GM21360 (cell line): ENCODE data around the gene SPG11.
A peak's percentile ranks its signal among the peaks of the same experiment; 100 is the strongest.
"Not testable (repeated sequence)": the region's sequence is repeated elsewhere in the genome, so short reads cannot be mapped to it uniquely, and the experiment has no call there.

Experiments
- ATAC-seq: cut with Tn5 transposase; IDR thresholded peaks from one replicate; pipeline ENCODE4 v1.9.1; 2021; ENCODE audit warnings: mild to moderate bottlenecking, moderate library complexity; ENCODE audit not compliant: unreplicated experiment

The SPG11 gene

GRCh38 chr15:44565387-44566154 lies 97.9 kb downstream of the SPG11 start:
- no peak for ATAC-seq

- ATAC-seq = not testable (repeated sequence)
Measured at GRCh38 chr15:44560926-44561325, 102.5 kb downstream of the SPG11 start.

DNA sequence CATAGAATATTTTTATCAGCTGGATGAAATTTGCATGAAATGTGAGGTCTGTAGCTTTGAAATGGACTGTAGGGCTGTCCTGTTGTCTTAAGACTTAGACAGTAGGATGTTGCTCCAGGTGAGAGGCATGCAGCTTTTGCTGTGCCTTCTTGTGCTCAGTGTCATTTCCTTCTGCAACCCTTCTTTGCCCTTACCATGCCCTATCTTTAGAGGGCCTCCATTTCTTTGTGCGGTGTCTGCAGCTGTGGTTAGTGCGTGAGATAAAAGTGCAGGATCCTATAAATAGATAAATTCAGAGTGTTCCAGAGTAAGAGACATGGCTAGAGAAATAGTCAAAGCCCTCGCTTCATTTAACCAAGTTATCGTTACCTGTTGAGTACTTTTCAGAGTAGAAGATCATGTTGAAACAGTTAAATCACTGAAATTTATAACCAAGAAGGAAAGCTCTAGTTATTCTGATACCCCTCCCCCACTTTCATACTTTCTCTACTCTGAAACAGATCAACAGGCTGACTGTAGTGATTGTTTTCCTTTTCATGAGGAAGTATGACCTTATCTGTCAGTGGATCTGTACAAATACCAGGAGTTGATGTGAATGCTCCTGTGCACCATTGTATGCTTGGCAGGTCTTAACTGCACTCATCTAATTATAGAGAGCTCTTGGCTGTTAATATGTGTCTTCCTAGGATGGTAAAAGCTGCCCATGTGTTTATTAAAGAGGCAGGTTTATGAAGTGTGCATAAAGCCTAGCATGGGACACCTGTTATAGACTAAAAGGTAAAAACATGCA lies 108.3 kb downstream of the SPG11 start:
- no peak for ATAC-seq

DNA sequence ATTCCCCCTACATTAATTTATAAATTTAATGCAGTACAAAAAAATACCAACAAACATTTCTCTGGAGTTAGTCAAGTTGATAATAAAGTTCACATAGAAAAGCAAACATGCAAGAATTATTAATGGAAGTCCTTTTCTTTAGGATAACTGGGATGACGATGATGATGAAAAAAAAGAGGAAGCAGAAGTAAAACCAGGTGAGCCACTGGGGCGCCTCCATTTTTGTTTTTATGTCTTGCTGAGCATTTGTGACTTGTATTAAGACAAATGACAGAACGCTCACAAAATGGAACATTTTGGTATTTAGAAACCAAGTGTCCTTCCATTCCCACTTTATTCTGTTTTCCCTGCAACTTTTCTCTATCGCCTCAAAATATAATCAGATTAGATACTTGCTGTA lies 112.7 kb downstream of the SPG11 start:
- no peak for ATAC-seq

DNA sequence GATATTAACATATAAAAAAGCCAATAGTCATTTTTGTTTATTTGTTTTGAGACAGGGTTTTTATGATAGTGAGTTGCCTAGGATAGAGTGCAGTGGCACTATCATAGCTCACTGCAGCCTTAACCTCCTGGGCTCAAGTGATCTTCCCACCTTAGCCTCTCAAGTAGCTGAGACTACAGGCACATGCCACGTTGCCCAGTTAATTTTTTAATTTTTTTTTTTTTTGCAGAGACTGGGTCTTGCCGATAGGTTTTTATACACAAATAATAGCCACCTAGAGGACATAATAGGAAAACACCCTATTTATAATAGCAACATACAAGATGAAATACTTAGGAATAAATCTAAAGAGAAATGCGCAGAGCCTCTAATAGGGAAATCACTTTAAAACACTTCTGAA lies 113.2 kb downstream of the SPG11 start:
- ATAC-seq = no peak

DNA sequence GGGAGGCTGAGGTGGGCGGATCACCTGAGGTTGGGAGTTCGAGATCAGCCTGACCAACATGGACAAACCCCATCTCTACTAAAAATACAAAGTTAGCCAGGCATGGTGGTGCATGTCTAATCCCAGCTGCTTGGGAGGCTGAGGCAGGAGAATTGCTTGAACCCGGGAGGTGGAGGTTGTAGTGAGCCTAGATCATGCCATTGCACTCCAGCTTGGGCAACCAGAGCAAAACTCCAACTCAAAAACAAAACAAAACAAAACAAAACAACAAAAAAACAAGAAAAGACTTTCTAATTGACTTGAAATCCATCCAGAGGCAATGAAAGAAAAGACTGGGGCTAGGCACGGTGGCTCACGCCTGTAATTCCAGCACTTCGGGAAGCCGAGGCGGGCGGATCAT lies 114.3 kb downstream of the SPG11 start:
- not testable (repeated sequence) for ATAC-seq

DNA sequence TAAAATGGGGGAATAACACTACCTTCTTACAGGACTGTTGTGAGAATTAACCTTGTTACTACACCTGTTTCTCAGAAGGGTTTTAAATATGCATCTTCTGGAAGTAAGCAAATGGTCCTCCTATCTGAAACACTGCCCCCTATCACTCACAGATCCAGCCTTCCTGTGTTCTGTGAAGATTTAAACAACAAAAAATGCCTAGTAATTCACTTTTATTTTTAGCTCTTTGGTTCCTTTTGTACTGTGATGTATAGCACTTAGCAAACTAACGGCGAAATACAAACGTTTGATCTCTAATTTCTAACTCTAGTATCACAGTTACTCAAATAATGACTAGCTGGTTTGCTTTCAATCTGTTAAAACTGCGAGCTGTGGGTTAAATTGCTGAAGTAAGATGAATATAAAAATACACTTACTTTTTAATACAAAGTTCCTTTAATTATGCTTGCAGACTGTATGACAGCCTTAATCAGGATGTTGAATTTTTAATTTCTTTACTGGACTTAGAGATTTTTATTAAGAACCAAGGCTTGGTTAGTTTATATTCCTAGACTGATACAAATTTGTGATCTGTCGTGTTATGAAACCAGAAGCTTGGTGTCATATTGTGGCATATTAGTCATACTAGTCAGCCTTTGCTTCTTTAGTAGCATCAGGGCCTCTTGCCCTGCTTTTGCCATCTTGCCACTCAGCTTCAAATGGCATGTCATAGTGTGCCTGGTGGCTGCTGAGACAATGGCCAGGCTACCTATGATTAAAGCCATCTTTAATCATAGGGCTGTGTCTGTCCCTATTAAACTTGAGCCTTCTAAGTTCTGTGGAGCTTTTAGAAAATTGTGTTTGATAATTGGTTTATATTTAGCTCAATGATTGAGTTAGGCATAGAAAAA lies 117.3 kb downstream of the SPG11 start:
- ATAC-seq = peak; percentile 65

GRCh38 chr15:44544745-44545144 lies 118.7 kb downstream of the SPG11 start:
- ATAC-seq = not testable (repeated sequence)

GRCh38 chr15:44542596-44542995 lies 120.9 kb downstream of the SPG11 start:
- no peak for ATAC-seq

- ATAC-seq = no peak
Measured at GRCh38 chr15:44541282-44541958, 122.0 kb downstream of the SPG11 start.

GRCh38 chr15:44537735-44538240 lies 125.7 kb downstream of the SPG11 start:
- no peak for ATAC-seq

- peak; percentile 78 for ATAC-seq
Measured at GRCh38 chr15:44536962-44537734, 126.3 kb downstream of the SPG11 start, which contains the start of gene EIF3J. Gene EIF3J (plus strand): TSS chr15:44537147. CDS start chr15:44537195, 48 bp downstream.

DNA sequence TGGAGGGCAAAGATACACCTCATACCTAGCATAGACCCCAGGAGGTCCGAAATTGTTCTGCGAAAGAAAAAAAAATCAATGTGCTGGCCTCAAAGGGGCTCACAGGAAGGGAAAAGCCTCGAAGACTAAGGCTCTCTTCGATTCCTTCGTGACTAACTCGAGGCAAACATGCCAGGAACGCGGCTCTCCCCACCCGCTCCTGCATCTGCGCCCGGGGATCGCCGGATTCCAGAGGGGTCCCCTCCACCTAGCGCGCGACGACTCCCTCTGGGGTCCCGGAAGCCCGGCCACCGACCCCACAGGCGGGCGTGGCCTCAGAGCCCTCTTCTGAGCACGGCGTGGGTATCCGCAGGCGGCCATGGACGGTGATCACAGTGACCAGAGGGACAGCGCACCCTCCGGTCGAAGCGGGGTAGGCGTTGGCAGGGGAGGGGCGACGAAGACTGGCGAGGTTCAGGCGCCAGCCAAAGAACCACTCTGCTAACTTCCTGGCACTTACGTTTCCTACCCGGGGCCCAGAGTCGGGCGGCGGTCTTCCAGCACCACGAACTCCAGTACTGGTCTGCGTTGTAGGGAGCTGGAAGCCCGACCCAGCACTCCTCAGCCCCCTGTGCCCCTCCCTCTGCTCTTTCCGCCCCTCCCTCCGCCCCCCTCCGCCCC lies 127.0 kb downstream of the SPG11 start:
- peak; percentile 58 for ATAC-seq

- ATAC-seq = no peak
Measured at GRCh38 chr15:44535523-44536301, 127.8 kb downstream of the SPG11 start.

DNA sequence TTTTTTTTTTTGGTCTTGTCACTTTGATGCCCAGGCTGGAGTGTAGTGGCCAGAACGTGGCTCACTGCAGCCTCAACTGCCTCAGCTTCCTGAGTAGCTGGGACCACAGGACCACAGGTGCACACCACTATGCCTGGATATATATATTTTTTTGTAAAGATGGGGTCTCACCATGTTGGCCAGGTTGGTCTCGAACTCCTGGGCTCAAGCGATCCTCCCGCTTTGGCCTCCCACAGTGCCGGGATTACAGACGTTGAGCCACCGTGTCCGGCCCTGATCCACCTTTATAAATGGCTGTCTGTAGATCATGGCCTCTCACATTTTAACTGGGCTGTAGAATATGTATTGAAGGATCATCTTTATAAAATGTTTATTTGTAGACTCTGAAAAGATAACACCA lies 128.4 kb downstream of the SPG11 start:
- ATAC-seq = no peak

- ATAC-seq = no peak
Measured at GRCh38 chr15:44532689-44533088, 130.8 kb downstream of the SPG11 start.

GRCh38 chr15:44532275-44532674 lies 131.2 kb downstream of the SPG11 start:
- not testable (repeated sequence) for ATAC-seq

DNA sequence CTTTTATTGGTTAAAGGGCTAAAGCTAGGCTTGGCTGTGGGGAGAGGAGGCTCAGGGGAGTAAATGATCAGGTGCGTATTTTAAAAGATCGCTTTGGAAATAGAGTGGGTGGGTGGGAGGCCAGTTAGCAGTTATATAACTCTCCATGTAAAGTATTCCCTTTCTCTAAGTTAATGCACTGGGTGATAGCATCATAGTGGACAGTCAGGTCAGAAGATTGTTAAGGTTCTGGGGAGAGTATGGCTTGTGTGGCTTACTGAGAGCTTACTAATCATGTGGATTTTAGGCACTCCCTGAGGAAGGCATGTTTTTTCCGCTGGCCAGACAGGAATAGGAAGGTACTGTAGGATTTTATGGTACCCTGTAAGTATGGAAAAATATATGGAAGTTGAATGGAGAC lies 132.8 kb downstream of the SPG11 start:
- ATAC-seq = no peak
